Breast epithelium (tissue), 4 donors: Measurements from ENCODE around the gene EZH1. TPM values are rescaled to one million over a fixed set of nuclear protein-coding genes. Genes with fewer than 3 reads are reported as not detected.

Experiments
- DNase-seq, 2 donors: peaks; one replicate each; pipeline ENCODE4 v3.0.0-alpha.2; 2019; ENCODE audit warnings: low spot score in 2 of 2
- H3K27ac ChIP-seq, 2 donors: fragments of 200-600 bp; sonication (generic) in 1 of 2; one replicate each; pipeline ENCODE4 v1.5.1; 2016 to 2019; ENCODE audit warnings: mild to moderate bottlenecking in 1 of 2
- H3K27me3 ChIP-seq, 2 donors: fragments of 200-600 bp; sonication (generic) in 1 of 2; one replicate each; pipeline versions ENCODE4 v1.5.1 to v1.6.0; 2017 to 2019; ENCODE audit warnings: control low read depth in 1 of 2, mild to moderate bottlenecking in 1 of 2
- H3K36me3 ChIP-seq: fragments of 200-600 bp; one replicate; pipeline ENCODE4 v1.5.1; 2019
- H3K4me1 ChIP-seq, 2 donors: fragments of 200-600 bp; sonication (generic); one replicate each; pipeline ENCODE4 v1.5.1; 2016 to 2019; ENCODE audit warnings: control low read depth in 1 of 2
- H3K4me3 ChIP-seq, 3 donors: fragments of 200-600 bp; sonication (generic); 1 replicate in 2 of 3; 2 replicates in 1 of 3; pipeline ENCODE4 v1.5.1; 2016 to 2019; ENCODE audit warnings: mild to moderate bottlenecking in 3 of 3, moderate library complexity in 2 of 3
- H3K9me3 ChIP-seq, 2 donors: fragments of 200-600 bp; sonication (generic) in 1 of 2; one replicate each; pipeline ENCODE4 v1.5.1; 2016 to 2019; ENCODE audit warnings: control low read depth in 1 of 2
- POLR2A ChIP-seq: fragments of 450-650 bp; IDR thresholded peaks from one replicate; pipeline ENCODE4 v1.6.1; 2016; ENCODE audit warnings: antibody characterized with exemption, mild to moderate bottlenecking, moderate library complexity
- POLR2AphosphoS5 ChIP-seq, 3 donors: sonication (generic); formaldehyde crosslinking; IDR thresholded peaks; one replicate each; pipeline ENCODE4 v1.6.1; 2017; ENCODE audit warnings: antibody characterized with exemption in 3 of 3
- intact Hi-C: fragments of 100-400 bp; cut with DNase I; formaldehyde crosslinking; loops from one replicate; pipeline ENCODE4 v1.15.1; 2023; ENCODE audit warnings: low total_unique reads
- total RNA-seq, 3 donors: library from RNA; depleted of rRNA; stranded (reverse); fragments of >200 nt; gene quantifications; one replicate each; pipeline ENCODE4 v1.1.0, GENCODE V29; 2016
- TF ChIP-seq, protein P1 (sequence below), 3 donors: fragments of 450-650 bp; IDR thresholded peaks; one replicate each; pipeline ENCODE4 v1.5.1; 2016 to 2017; ENCODE audit warnings: antibody characterized with exemption in 3 of 3, mild to moderate bottlenecking in 3 of 3, moderate library complexity in 3 of 3

EZH1 gene
- total RNA-seq, 3 donors from 2014 or later: 50.8 to 91.1 (median 70.1) TPM

DNA sequence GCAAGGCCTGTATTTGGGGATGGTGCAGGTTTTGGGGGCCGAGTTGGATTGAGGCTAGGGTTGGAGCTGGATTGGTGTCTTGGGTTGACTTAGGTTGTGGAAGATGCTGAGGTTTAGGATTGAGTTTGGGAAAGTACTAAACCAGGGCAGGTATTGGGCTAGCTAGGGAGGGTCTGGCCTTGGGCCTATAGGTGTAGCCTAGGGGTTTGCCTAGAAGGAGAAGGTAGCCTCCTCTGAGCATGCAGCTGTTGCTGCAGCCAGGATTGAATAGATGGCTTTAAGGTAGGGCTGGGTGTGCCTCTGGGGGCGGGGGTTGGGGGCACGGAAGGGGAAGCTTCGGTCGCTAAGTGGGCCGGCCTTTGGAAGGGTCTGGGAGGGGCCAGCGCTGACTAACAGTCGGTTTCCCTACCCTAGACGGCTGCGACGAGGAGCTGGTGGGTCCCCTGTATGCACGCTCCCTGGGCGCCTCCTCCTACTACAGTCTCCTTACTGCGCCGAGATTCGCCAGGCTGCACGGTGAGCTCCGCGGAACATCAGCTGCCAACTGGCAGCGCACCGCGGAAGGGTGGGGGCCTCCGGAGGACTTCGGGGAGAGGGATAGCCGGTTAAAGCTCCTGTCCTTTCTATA, 61.3 kb downstream of the EZH1 start:
- Histone ChIP-seq H3K36me3 (no peaks in the 10 kb centered on the region), H3K27me3 (no peaks in the 10 kb centered on the region), H3K4me1 (peaks cover 5 to 19% of the 10 kb centered on the region in 2 donors), H3K27ac (peak overlapping the region in 1 of 2 donors; percentile 78), H3K4me3 (peak overlapping the region; percentile 47 to 73 (median 48)), H3K9me3 (no peaks in the 10 kb centered on the region)
- DNase-seq: no peak
- TF ChIP-seq, protein P1, sequence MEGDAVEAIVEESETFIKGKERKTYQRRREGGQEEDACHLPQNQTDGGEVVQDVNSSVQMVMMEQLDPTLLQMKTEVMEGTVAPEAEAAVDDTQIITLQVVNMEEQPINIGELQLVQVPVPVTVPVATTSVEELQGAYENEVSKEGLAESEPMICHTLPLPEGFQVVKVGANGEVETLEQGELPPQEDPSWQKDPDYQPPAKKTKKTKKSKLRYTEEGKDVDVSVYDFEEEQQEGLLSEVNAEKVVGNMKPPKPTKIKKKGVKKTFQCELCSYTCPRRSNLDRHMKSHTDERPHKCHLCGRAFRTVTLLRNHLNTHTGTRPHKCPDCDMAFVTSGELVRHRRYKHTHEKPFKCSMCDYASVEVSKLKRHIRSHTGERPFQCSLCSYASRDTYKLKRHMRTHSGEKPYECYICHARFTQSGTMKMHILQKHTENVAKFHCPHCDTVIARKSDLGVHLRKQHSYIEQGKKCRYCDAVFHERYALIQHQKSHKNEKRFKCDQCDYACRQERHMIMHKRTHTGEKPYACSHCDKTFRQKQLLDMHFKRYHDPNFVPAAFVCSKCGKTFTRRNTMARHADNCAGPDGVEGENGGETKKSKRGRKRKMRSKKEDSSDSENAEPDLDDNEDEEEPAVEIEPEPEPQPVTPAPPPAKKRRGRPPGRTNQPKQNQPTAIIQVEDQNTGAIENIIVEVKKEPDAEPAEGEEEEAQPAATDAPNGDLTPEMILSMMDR (IDR thresholded peaks at IDR 0.05): no peak
- TF ChIP-seq POLR2A (no peak), POLR2AphosphoS5 (IDR thresholded peaks at IDR 0.05) (no peak)
- intact Hi-C loops: no loop called here

GRCh38 chr17:42682722-42683403, 62.0 kb downstream of the EZH1 start:
- DNase-seq: no peak
- Histone ChIP-seq H3K27ac (peak overlapping the region; percentile 42 to 78), H3K4me3 (peak overlapping the region; percentile 47 to 73 (median 48)), H3K27me3 (no peaks in the 10 kb centered on the region), H3K4me1 (peaks cover 5 to 19% of the 10 kb centered on the region in 2 donors), H3K36me3 (no peaks in the 10 kb centered on the region), H3K9me3 (no peaks in the 10 kb centered on the region)
- intact Hi-C loops: no loop called here
- TF ChIP-seq, protein P1 (IDR thresholded peaks at IDR 0.05): no peak
- TF ChIP-seq POLR2AphosphoS5 (IDR thresholded peaks at IDR 0.05) (no peak), POLR2A (no peak)

DNA sequence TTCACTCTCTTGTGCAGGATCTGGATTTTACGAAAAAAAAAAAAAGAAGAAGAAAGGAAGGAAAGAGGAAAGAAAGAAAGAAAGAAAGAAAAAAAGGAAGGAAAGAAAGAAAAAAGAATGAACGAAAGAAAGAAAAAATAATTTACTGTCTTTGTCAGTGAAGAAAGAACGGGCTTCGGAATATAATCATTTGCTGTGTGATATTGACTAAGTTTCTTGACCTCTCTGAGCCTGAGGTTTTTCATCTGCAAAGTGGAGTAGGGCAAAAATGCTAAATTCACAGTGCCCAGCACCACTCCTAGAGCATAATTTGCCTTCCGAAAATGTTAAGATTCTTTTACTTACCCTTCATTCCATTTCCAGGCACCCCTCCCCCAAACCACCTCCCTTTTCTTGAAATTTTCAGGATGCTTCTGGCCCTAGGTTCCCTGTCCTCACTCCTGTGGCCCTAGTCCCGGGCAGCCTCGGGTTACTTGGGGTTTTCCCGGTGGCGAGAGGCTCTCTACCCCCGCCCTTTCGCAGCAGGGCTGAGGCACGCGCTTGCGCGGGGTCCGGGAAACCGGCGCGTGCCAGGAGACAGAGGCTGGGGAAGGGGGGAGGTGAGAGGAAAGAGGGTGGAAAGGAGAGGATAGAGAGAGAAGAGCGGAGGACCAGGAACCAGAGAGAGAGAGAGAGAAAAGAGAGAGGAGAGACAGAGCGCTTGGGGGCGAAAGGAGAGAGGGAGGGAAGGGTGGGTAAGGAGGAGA, 62.7 kb downstream of the EZH1 start, which contains the start of gene CNTNAP1:
CNTNAP1 (plus strand) TSS at position 556 of the 746 bp plus-strand sequence. CDS start 299 bp downstream, outside the sequence.
- peak within 1 kb of the TSS; percentile 47 to 73 (median 48) for H3K4me3 ChIP-seq
- no peaks in the 10 kb centered on the region for H3K36me3 ChIP-seq
- H3K4me1 ChIP-seq: peaks cover 5 to 25% of the 10 kb centered on the region in 2 donors
- DNase-seq: no peak
- peak within 1 kb of the TSS; percentile 42 to 78 for H3K27ac ChIP-seq
- no peaks in the 10 kb centered on the region for H3K9me3 ChIP-seq
- intact Hi-C loops: no loop called here
- TF ChIP-seq POLR2A (no peak), POLR2AphosphoS5 (IDR thresholded peaks at IDR 0.05) (peak in 1 of 3 donors; percentile 73)
- no peaks in the 10 kb centered on the region for H3K27me3 ChIP-seq

GRCh38 chr17:42680331-42680808, 64.5 kb downstream of the EZH1 start:
- intact Hi-C loops: no loop called here
- no peaks in the 10 kb centered on the region for H3K27me3 ChIP-seq
- H3K36me3 ChIP-seq: no peaks in the 10 kb centered on the region
- H3K27ac ChIP-seq: peak overlapping the region; percentile 93 to 96
- peaks cover 5 to 25% of the 10 kb centered on the region in 2 donors for H3K4me1 ChIP-seq
- no peak for DNase-seq
- TF ChIP-seq POLR2A: no peak
- TF ChIP-seq POLR2AphosphoS5 (IDR thresholded peaks at IDR 0.05): no peak
- TF ChIP-seq, protein P1 (IDR thresholded peaks at IDR 0.05): no peak
- peak overlapping the region; percentile 87 to 94 (median 89) for H3K4me3 ChIP-seq
- no peaks in the 10 kb centered on the region for H3K9me3 ChIP-seq
